ENCODE results near the gene GLB1L.
"Not testable (repeated sequence)": the region's sequence is repeated elsewhere in the genome, so short reads cannot be mapped to it uniquely, and the experiment has no call there.

The GLB1L gene

GRCh38 chr2:219210886-219211362 lies 34.3 kb downstream of the GLB1L start:
- DNase-seq: no peak
- in situ Hi-C loops (cut with MboI; ENCODE audit: low pct_unique_long_range_greater_than_20kb, low sequenced_read_pairs): no loop called here

DNA sequence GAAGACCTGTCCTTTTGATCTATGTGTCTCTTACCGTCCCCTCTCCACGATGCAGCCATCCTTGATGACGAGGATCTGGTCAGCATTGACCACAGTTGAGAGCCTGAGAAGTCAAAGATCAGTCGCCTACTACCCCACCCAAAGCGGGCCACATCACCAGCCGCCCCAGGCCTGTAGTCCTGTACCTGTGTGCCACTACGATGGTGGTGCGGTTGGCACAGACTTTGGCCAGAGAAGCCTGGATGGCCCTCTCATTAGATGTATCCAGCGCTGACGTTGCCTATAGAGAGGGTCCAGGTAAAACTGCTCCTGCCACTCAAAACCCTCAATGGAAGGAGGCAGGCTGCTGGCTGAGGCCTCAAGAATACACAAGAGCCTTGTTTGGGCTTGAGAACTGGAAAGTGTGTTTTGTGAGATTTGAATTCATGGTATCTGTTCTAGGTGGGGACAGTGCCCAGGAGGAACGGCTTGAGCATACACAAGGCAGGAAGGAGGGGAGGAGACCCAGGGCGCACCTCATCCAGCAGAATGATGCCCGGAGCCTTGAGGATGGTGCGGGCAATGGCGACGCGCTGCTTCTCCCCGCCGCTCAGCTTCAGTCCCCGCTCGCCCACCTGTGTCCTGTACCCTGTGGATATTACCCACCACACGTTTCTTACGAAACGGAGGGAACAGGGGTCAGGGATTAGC lies 34.9 kb downstream of the GLB1L start:
- in situ Hi-C loops (cut with MboI; ENCODE audit: low pct_unique_long_range_greater_than_20kb, low sequenced_read_pairs): no loop called here

GRCh38 chr2:219209236-219210195 lies 35.7 kb downstream of the GLB1L start:
- in situ Hi-C loops (cut with MboI; ENCODE audit: low pct_unique_long_range_greater_than_20kb, low sequenced_read_pairs): no loop called here
- peak; percentile 22 for DNase-seq

More for the DNA sequence above, 34.9 kb downstream of the GLB1L start:
- no peak for DNase-seq

- no peak for DNase-seq
- in situ Hi-C loops (cut with MboI; ENCODE audit: low pct_unique_long_range_greater_than_20kb, low sequenced_read_pairs): no loop called here
Observed at GRCh38 chr2:219207884-219208740, 37.1 kb downstream of the GLB1L start.

GRCh38 chr2:219207134-219207883 lies 37.9 kb downstream of the GLB1L start:
- in situ Hi-C loops (cut with MboI; ENCODE audit: low pct_unique_long_range_greater_than_20kb, low sequenced_read_pairs): no loop called here
- DNase-seq: no peak

- in situ Hi-C loops (cut with MboI; ENCODE audit: low pct_unique_long_range_greater_than_20kb, low sequenced_read_pairs): no loop called here
- DNase-seq: peak; percentile 92
Observed at GRCh38 chr2:219206328-219207133, 38.7 kb downstream of the GLB1L start, which contains the start of gene ZFAND2B. Gene ZFAND2B (plus strand): TSS chr2:219206782. CDS start chr2:219206988, 206 bp downstream.

- in situ Hi-C loops (cut with MboI; ENCODE audit: low pct_unique_long_range_greater_than_20kb, low sequenced_read_pairs): no loop called here
- DNase-seq: no peak
Observed at GRCh38 chr2:219205981-219206327, 39.3 kb downstream of the GLB1L start.

- in situ Hi-C loops (cut with MboI; ENCODE audit: low pct_unique_long_range_greater_than_20kb, low sequenced_read_pairs): no loop called here
- DNase-seq: no peak
Observed at GRCh38 chr2:219205165-219205538, 40.1 kb downstream of the GLB1L start.

GRCh38 chr2:219204425-219205164 lies 40.6 kb downstream of the GLB1L start:
- no peak for DNase-seq
- in situ Hi-C loops (cut with MboI; ENCODE audit: low pct_unique_long_range_greater_than_20kb, low sequenced_read_pairs): no loop called here

- in situ Hi-C loops (cut with MboI; ENCODE audit: low pct_unique_long_range_greater_than_20kb, low sequenced_read_pairs); DNase-seq: not testable (repeated sequence)
Observed at GRCh38 chr2:219201331-219201730, 43.9 kb downstream of the GLB1L start.

- peak; percentile 31 for DNase-seq
- in situ Hi-C loops (cut with MboI; ENCODE audit: low pct_unique_long_range_greater_than_20kb, low sequenced_read_pairs): not testable (repeated sequence)
Observed at GRCh38 chr2:219200502-219201326, 44.5 kb downstream of the GLB1L start.

DNA sequence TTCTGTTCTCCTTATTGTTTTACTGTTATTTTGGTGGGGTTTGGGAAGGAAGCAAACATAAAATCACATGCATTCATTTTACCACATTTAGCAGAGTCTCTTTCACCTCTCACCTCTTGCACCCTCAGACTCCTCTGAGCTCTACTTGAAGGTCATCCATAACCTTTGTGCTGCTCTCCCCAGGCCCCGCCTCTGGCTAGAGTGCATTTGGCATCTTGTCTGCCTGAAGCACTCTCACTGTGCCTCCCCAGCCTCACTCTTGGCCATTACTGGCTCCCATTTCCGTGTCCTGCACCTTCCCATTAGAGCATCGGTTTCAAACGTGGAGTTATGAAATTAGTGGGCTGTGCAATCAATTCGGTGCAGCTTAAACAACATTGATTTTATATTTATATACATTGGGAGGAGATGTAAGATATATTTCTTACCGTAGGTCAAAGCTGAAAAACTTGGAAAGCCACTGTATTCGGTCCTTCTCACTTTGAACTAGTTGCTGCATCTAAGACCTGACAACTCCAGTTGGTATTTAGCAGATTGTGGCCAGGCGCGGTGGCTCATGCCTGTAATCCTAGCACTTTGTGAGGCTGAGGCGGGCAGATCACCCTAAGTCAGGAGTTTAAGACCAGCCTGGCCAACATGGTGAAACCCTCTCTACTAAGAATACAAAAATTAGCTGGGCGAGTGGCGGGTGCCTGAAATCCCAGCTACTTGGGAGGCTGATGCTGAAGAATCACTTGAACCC lies 45.6 kb downstream of the GLB1L start:
- in situ Hi-C loops (cut with MboI; ENCODE audit: low pct_unique_long_range_greater_than_20kb, low sequenced_read_pairs): no loop called here
- DNase-seq: no peak

DNA sequence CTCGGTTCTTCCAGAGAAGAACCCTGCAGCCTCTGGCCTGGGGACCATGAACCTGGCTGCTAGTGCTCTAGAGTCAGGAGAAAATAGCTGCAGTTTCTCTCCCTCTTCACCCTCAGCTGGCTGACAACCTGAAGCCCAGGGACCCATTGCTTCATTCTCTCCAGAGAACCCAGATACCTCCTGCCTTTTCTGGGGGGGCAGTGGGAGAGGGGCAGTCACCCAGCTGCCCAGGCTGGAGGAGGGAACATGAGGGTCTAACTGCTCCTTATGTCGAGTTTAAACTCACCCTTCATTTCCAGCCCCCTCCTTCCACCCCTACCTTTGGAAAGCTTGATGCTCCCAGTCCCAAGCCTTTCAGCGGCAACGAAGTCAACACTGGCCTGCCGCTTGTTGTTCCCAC lies 46.3 kb downstream of the GLB1L start:
- in situ Hi-C loops (cut with MboI; ENCODE audit: low pct_unique_long_range_greater_than_20kb, low sequenced_read_pairs): no loop called here
- no peak for DNase-seq

DNA sequence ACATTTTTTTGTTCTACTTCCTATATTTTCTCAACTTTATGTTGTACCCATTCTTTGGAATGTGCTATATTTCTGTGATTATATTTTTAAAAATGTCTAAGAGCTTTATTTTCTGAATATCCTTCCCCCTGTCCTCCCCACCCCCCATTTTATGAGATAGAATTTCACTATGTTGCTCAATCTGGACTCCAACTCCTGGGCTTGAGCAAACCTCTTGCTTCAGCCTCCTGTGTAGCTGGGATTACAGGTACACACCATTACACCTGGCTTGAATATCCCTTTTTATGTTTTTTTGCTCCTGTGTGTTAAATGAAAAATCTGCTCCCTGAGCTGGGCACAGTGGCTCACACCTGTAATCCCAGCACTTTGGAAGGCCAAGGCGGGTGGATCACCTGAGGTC lies 47.9 kb downstream of the GLB1L start:
- no peak for DNase-seq
- in situ Hi-C loops (cut with MboI; ENCODE audit: low pct_unique_long_range_greater_than_20kb, low sequenced_read_pairs): no loop called here

GRCh38 chr2:219186754-219187456 lies 58.3 kb downstream of the GLB1L start:
- DNase-seq: peak; percentile 15
- in situ Hi-C loops (cut with MboI; ENCODE audit: low pct_unique_long_range_greater_than_20kb, low sequenced_read_pairs): no loop called here

All from KBM-7 (cell line).